ENCODE measurements around the gene SNX6. TPM values are rescaled to one million over a fixed set of nuclear protein-coding genes. Genes with fewer than 3 reads are reported as not detected.
"Not testable (repeated sequence)": the region's sequence is repeated elsewhere in the genome, so short reads cannot be mapped to it uniquely, and the experiment has no call there.

The SNX6 gene
- total and polyA plus RNA-seq, 9 donors = 61.6 to 89.8 (median 71.6) TPM

- not testable (repeated sequence) for H3K36me3 ChIP-seq (ENCODE audit: control insufficient read depth, insufficient read depth, low read length); H3K27me3 ChIP-seq (ENCODE audit: control insufficient read depth, insufficient read depth, low read length); H3K4me3 ChIP-seq (ENCODE audit: low read length); H3K9me3 ChIP-seq (replicated peaks; ENCODE audit: control insufficient read depth, low read depth, low read length); H3K27ac ChIP-seq (ENCODE audit: low read length); DNase-seq; H3K4me1 ChIP-seq (ENCODE audit: control insufficient read depth, insufficient read depth, low read length)
- 95% methylated on average over 9 of the region's 19 CpGs for WGBS (ENCODE audit: insufficient coverage)
Measured at GRCh38 chr14:34549276-34549966, 80.5 kb downstream of the SNX6 start.

- Histone ChIP-seq H3K9me3 (replicated peaks; ENCODE audit: control insufficient read depth, low read depth, low read length) (no peaks in the 10 kb centered on the region), H3K27ac (ENCODE audit: low read length) (no peak overlapping the region), H3K36me3 (ENCODE audit: control insufficient read depth, insufficient read depth, low read length) (no peaks in the 10 kb centered on the region), H3K4me1 (ENCODE audit: control insufficient read depth, insufficient read depth, low read length) (no peaks in the 10 kb centered on the region), H3K27me3 (ENCODE audit: control insufficient read depth, insufficient read depth, low read length) (no peaks in the 10 kb centered on the region), H3K4me3 (ENCODE audit: low read length) (no peak overlapping the region)
- no peak for DNase-seq
- WGBS (ENCODE audit: insufficient coverage) = 76% methylated on average over 6 of the region's 14 CpGs
Measured at GRCh38 chr14:34548472-34548981, 81.4 kb downstream of the SNX6 start.

GRCh38 chr14:34547136-34547520, 82.8 kb downstream of the SNX6 start:
- DNase-seq; H3K9me3 ChIP-seq (replicated peaks; ENCODE audit: control insufficient read depth, low read depth, low read length): not testable (repeated sequence)
- no CpG with 5 or more reads among the region's 16 CpGs for WGBS (ENCODE audit: insufficient coverage)

DNA sequence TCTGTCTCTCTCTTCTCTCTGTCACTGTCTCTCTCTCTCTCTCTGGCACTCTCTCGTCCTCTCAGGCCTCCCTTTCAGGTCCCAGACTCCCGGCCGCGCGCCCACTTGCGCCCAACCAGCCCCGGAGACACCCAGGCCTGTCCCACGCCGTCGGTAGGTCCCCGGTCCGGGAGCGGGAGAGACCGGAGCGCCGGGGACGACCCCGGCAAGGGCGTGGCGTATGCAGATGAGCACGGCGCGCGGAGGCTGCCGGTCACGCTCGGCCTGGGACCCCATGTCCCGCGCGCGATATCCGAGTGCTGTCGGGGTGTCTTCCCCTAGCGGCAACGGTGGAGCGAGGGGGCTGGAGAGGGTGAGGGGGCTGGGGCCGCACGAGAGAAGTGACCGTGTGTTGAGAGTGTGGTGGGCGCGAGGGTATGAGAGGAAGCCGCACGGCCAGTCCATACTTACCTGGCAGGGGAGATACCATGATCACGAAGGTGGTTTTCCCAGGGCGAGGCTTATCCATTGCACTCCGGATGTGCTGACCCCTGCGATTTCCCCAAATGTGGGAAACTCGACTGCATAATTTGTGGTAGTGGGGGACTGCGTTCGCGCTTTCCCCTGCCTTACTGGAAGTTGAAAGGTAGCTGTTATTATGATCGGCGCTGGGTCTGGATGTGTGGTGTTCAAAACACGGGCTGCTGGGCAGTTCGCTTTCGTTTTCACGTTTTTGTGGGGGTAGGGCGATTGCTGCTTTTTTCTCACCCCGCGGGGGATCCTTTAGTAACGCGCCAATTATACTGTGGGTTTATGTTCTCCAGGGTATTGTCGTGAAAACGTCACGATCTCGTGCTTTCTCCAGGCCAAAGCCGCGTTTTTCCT, 83.4 kb downstream of the SNX6 start:
- DNase-seq; H3K36me3 ChIP-seq (ENCODE audit: control insufficient read depth, insufficient read depth, low read length); H3K4me1 ChIP-seq (ENCODE audit: control insufficient read depth, insufficient read depth, low read length); H3K9me3 ChIP-seq (replicated peaks; ENCODE audit: control insufficient read depth, low read depth, low read length); H3K27ac ChIP-seq (ENCODE audit: low read length); H3K27me3 ChIP-seq (ENCODE audit: control insufficient read depth, insufficient read depth, low read length); H3K4me3 ChIP-seq (ENCODE audit: low read length): not testable (repeated sequence)
- WGBS (ENCODE audit: insufficient coverage) = no CpG with 5 or more reads among the region's 68 CpGs

More at GRCh38 chr14:34547136-34547520, 82.8 kb downstream of the SNX6 start:
- H3K4me1 ChIP-seq (ENCODE audit: control insufficient read depth, insufficient read depth, low read length); H3K27ac ChIP-seq (ENCODE audit: low read length); H3K27me3 ChIP-seq (ENCODE audit: control insufficient read depth, insufficient read depth, low read length); H3K4me3 ChIP-seq (ENCODE audit: low read length); H3K36me3 ChIP-seq (ENCODE audit: control insufficient read depth, insufficient read depth, low read length): not testable (repeated sequence)

- H3K9me3 ChIP-seq (replicated peaks; ENCODE audit: control insufficient read depth, low read depth, low read length); H3K27me3 ChIP-seq (ENCODE audit: control insufficient read depth, insufficient read depth, low read length); DNase-seq: not testable (repeated sequence)
- 92% methylated on average over 11 of the region's 19 CpGs for WGBS (ENCODE audit: insufficient coverage)
- H3K4me3 ChIP-seq (ENCODE audit: low read length) = peak overlapping the region; percentile 98
- H3K36me3 ChIP-seq (ENCODE audit: control insufficient read depth, insufficient read depth, low read length) = peaks cover 11% of the 10 kb centered on the region
- peaks cover 11% of the 10 kb centered on the region for H3K4me1 ChIP-seq (ENCODE audit: control insufficient read depth, insufficient read depth, low read length)
- peak overlapping the region; percentile 92 for H3K27ac ChIP-seq (ENCODE audit: low read length)
Measured at GRCh38 chr14:34540181-34541059, 89.5 kb downstream of the SNX6 start.

DNA sequence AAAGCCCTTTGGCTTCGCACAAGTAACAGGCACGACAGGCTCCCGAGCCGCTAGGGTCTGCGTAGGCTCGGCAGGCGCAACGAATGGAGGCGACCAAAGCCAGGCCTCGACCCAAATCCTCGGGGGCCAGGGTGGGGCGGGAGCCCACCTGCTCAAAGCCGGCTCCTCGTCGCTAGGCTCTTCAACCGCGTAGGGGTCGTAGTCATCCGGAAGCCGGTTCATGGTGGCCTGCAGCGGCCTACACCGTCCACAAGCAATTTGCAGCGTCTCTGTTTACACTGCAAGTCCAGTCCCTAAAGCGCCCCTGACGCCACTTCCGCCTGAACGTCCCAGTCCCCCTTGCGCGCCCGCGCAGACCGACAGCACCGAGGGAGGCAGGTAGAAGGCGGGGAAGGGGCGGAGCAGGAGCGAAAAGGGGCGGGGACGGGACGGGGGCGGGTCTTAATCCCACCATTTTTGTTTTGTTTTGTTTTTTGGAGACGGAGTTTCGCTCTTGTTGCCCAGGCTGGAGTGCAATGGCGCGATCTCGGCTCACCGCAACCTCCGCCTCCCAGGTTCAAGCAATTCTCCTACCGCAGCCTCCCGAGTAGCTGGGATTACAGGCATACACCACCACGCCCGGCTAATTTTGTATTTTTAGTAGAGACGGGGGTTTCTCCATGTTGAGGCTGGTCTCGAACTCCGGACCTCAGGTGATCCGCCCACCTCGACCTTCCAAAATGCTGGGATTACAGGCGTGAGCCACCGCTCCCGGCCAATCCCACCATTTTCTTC, 90.4 kb downstream of the SNX6 start, which contains the start of gene EAPP:
EAPP (minus strand) TSS at position 295 of the 774 bp plus-strand sequence; CDS start at position 222, 73 bp downstream.
- peak; percentile 99 for DNase-seq
- Histone ChIP-seq H3K9me3 (replicated peaks; ENCODE audit: control insufficient read depth, low read depth, low read length) (no peaks in the 10 kb centered on the region), H3K4me3 (ENCODE audit: low read length) (peak within 1 kb of the TSS; percentile 98), H3K27me3 (ENCODE audit: control insufficient read depth, insufficient read depth, low read length) (no peaks in the 10 kb centered on the region), H3K36me3 (ENCODE audit: control insufficient read depth, insufficient read depth, low read length) (peaks cover 11% of the 10 kb centered on the region), H3K27ac (ENCODE audit: low read length) (peak within 1 kb of the TSS; percentile 99), H3K4me1 (ENCODE audit: control insufficient read depth, insufficient read depth, low read length) (peaks cover 11% of the 10 kb centered on the region)
- WGBS (ENCODE audit: insufficient coverage) = 2% methylated on average over 37 of the region's 59 CpGs

DNA sequence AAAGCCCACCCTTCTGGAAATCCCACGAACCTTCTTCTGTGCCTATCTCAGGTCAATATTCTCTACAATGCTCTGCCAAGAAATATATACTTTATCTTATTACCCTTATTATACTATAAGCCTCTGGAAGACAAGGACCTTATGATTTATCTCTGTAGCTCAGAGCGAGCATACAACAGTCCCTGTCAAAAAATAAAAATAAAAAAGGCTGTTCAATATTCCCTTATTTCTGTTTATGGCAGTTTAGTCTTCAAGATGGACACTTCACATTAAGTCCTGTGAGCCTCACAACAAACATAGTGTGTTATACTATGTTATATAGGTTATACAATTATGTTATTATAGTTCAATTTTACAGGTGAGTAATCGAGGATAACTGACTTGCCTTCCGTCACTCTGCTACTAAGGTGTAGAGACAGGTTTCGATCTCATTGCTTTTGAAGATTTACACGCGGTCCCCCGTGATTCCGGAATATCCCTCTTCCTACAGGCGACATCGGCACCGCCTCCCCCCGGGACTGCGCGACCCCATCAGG, 91.0 kb downstream of the SNX6 start:
- Histone ChIP-seq H3K4me3 (ENCODE audit: low read length) (peak overlapping the region; percentile 98), H3K36me3 (ENCODE audit: control insufficient read depth, insufficient read depth, low read length) (peaks cover 15% of the 10 kb centered on the region), H3K27me3 (ENCODE audit: control insufficient read depth, insufficient read depth, low read length) (no peaks in the 10 kb centered on the region), H3K4me1 (ENCODE audit: control insufficient read depth, insufficient read depth, low read length) (peaks cover 11% of the 10 kb centered on the region), H3K9me3 (replicated peaks; ENCODE audit: control insufficient read depth, low read depth, low read length) (no peaks in the 10 kb centered on the region), H3K27ac (ENCODE audit: low read length) (peak overlapping the region; percentile 99)
- WGBS (ENCODE audit: insufficient coverage) = 4% methylated on average over 4 of the region's 15 CpGs
- no peak for DNase-seq

DNA sequence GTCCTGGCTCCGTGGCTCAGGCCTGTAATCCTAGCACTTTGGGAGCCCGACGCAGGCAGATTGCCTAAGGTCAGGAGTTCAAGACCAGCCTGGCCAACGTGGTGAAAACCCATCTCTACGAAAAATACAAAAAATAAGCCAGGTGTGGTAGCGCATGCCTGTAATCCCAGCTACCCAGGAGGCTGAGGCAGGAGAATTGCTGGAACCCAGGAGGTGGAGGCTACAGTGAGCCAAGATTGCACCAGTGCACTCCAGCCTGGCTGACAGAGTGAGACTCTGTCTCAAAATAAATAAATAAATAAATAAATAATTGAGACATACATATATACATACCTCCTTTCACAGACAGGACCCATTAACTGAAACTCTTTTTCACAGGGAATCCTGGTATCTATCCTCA, 91.9 kb downstream of the SNX6 start:
- H3K27ac ChIP-seq (ENCODE audit: low read length) = peak overlapping the region; percentile 99
- H3K36me3 ChIP-seq (ENCODE audit: control insufficient read depth, insufficient read depth, low read length) = peaks cover 23% of the 10 kb centered on the region
- H3K4me3 ChIP-seq (ENCODE audit: low read length); DNase-seq; H3K9me3 ChIP-seq (replicated peaks; ENCODE audit: control insufficient read depth, low read depth, low read length); H3K27me3 ChIP-seq (ENCODE audit: control insufficient read depth, insufficient read depth, low read length): not testable (repeated sequence)
- H3K4me1 ChIP-seq (ENCODE audit: control insufficient read depth, insufficient read depth, low read length) = peaks cover 11% of the 10 kb centered on the region
- 85% methylated on average over 5 of the region's 6 CpGs for WGBS (ENCODE audit: insufficient coverage)

GRCh38 chr14:34537677-34538009, 92.3 kb downstream of the SNX6 start:
- DNase-seq = no peak
- H3K36me3 ChIP-seq (ENCODE audit: control insufficient read depth, insufficient read depth, low read length) = peaks cover 26% of the 10 kb centered on the region
- H3K27ac ChIP-seq (ENCODE audit: low read length) = no peak overlapping the region
- WGBS (ENCODE audit: insufficient coverage) = 94% methylated on average over 2 of the region's 4 CpGs
- no peak overlapping the region for H3K4me3 ChIP-seq (ENCODE audit: low read length)
- no peaks in the 10 kb centered on the region for H3K9me3 ChIP-seq (replicated peaks; ENCODE audit: control insufficient read depth, low read depth, low read length)
- H3K27me3 ChIP-seq (ENCODE audit: control insufficient read depth, insufficient read depth, low read length) = no peaks in the 10 kb centered on the region
- peaks cover 11% of the 10 kb centered on the region for H3K4me1 ChIP-seq (ENCODE audit: control insufficient read depth, insufficient read depth, low read length)
